H9 (cell line): ENCODE data around the gene ASB5. TPM values are rescaled to one million over a fixed set of nuclear protein-coding genes. Genes with fewer than 3 reads are reported as not detected.

ENCODE experiments used
- DNase-seq: peaks from one replicate; pipeline ENCODE4 v3.0.0-alpha.2; 2017
- H2AFZ ChIP-seq: one replicate; pipeline ENCODE4 v1.6.1; 2013; ENCODE audit warnings: mild to moderate bottlenecking, low read length, control low read depth, moderate library complexity
- H2AK5ac ChIP-seq: 2 replicates; pipeline ENCODE4 v1.6.1; 2013; ENCODE audit warnings: low read length, control low read depth, mixed read lengths; ENCODE audit not compliant: insufficient read length
- H2BK120ac ChIP-seq: one replicate; pipeline ENCODE4 v1.6.1; 2013; ENCODE audit warnings: low read depth, mild to moderate bottlenecking, low read length, control low read depth, inconsistent platforms; ENCODE audit not compliant: poor library complexity, severe bottlenecking
- H2BK12ac ChIP-seq: 2 replicates; pipeline ENCODE4 v1.6.1; 2013; ENCODE audit warnings: low read length, control low read depth, mixed read lengths, low read depth; ENCODE audit not compliant: insufficient read length
- H2BK15ac ChIP-seq: 2 replicates; pipeline ENCODE4 v1.6.1; 2013; ENCODE audit warnings: low read depth, low read length, control low read depth
- H2BK20ac ChIP-seq: one replicate; pipeline ENCODE4 v1.6.1; 2013; ENCODE audit warnings: low read depth, mild to moderate bottlenecking, low read length, control low read depth, inconsistent platforms; ENCODE audit not compliant: poor library complexity, severe bottlenecking
- H2BK5ac ChIP-seq: 2 replicates; pipeline ENCODE4 v1.6.1; 2013; ENCODE audit warnings: low read length, control low read depth, mixed read lengths; ENCODE audit not compliant: insufficient read length
- H3K14ac ChIP-seq: 2 replicates; pipeline ENCODE4 v1.6.1; 2013; ENCODE audit warnings: low read length, control low read depth; ENCODE audit not compliant: insufficient read depth
- H3K18ac ChIP-seq: 2 replicates; pipeline ENCODE4 v1.6.1; 2013; ENCODE audit warnings: low read depth, mild to moderate bottlenecking, mixed read lengths, low read length, control low read depth; ENCODE audit not compliant: insufficient read length
- H3K23ac ChIP-seq: 2 replicates; pipeline ENCODE4 v1.6.1; 2013; ENCODE audit warnings: low read length, control low read depth, mixed read lengths, low read depth; ENCODE audit not compliant: insufficient read length
- H3K23me2 ChIP-seq: 2 replicates; pipeline ENCODE4 v1.6.1; 2013; ENCODE audit warnings: low read depth, mild to moderate bottlenecking, mixed read lengths, low read length, control low read depth; ENCODE audit not compliant: insufficient read length, poor library complexity, severe bottlenecking
- H3K27ac ChIP-seq: 2 replicates; pipeline ENCODE4 v1.5.1; 2013; ENCODE audit warnings: low read length, control low read depth, mixed read lengths, low read depth; ENCODE audit not compliant: insufficient read length
- H3K27me3 ChIP-seq: 2 replicates; pipeline ENCODE4 v1.6.1; 2013; ENCODE audit warnings: low read length, control low read depth, inconsistent platforms; ENCODE audit not compliant: insufficient read depth
- H3K4ac ChIP-seq: 2 replicates; pipeline ENCODE4 v1.6.1; 2013; ENCODE audit warnings: low read depth, mild to moderate bottlenecking, control low read depth, inconsistent platforms, low read length, moderate library complexity
- H3K4me1 ChIP-seq: 2 replicates; pipeline ENCODE4 v1.6.1; 2013; ENCODE audit warnings: low read length, control low read depth, inconsistent platforms; ENCODE audit not compliant: insufficient read depth
- H3K4me2 ChIP-seq: 2 replicates; pipeline ENCODE4 v1.6.1; 2013; ENCODE audit warnings: low read length, control low read depth, mixed read lengths; ENCODE audit not compliant: insufficient read length, insufficient read depth
- H3K56ac ChIP-seq: 2 replicates; pipeline ENCODE4 v1.6.1; 2013; ENCODE audit warnings: low read depth, mild to moderate bottlenecking, mixed read lengths, low read length, control low read depth; ENCODE audit not compliant: insufficient read length
- H3K79me1 ChIP-seq: 2 replicates; pipeline ENCODE4 v1.6.1; 2013; ENCODE audit warnings: low read depth, mild to moderate bottlenecking, moderate library complexity, low read length, control low read depth, inconsistent platforms; ENCODE audit not compliant: insufficient read depth, poor library complexity, severe bottlenecking
- H3K79me2 ChIP-seq: 2 replicates; pipeline ENCODE4 v1.6.1; 2013; ENCODE audit warnings: low read length, control low read depth, inconsistent platforms; ENCODE audit not compliant: insufficient read depth
- H3K9ac ChIP-seq: 2 replicates; pipeline ENCODE4 v1.6.1; 2013; ENCODE audit warnings: low read length, control low read depth, mixed read lengths; ENCODE audit not compliant: insufficient read length; ENCODE audit errors: extremely low read depth
- H3K9me3 ChIP-seq: one replicate; pipeline ENCODE4 v1.6.1; 2013; ENCODE audit warnings: low read depth, low read length, inconsistent platforms; ENCODE audit not compliant: control insufficient read depth
- H3T11ph ChIP-seq: one replicate; pipeline ENCODE4 v1.6.1; 2013; ENCODE audit warnings: mild to moderate bottlenecking, low read length, control low read depth, inconsistent platforms
- H4K20me1 ChIP-seq: one replicate; pipeline ENCODE4 v1.6.1; 2013; ENCODE audit not compliant: control insufficient read depth, insufficient read length, insufficient read depth
- H4K5ac ChIP-seq: 2 replicates; pipeline ENCODE4 v1.6.1; 2013; ENCODE audit warnings: low read depth, mild to moderate bottlenecking, mixed read lengths, low read length, control low read depth; ENCODE audit not compliant: insufficient read length
- H4K8ac ChIP-seq: replicated peaks from 2 replicates; pipeline ENCODE4 v1.6.1; 2013; ENCODE audit warnings: low read length, control low read depth, mixed read lengths, low read depth; ENCODE audit not compliant: insufficient read length
- H4K91ac ChIP-seq: 2 replicates; pipeline ENCODE4 v1.6.1; 2013; ENCODE audit warnings: low read depth, mild to moderate bottlenecking, moderate library complexity, mixed read lengths, low read length, control low read depth; ENCODE audit not compliant: insufficient read length
- H3K27ac Mint-ChIP-seq, 3 experiments: 2 replicates in 2 of 3; 3 replicates in 1 of 3; pipeline ENCODE4 v1.8.0; 2020 to 2021; ENCODE audit warnings: mixed read lengths in 3 of 3, mild to moderate bottlenecking in 1 of 3, moderate library complexity in 1 of 3
- H3K27me3 Mint-ChIP-seq: 2 replicates; pipeline ENCODE4 v1.8.0; 2021; ENCODE audit warnings: low read depth, mild to moderate bottlenecking, moderate library complexity, mixed read lengths
- H3K36me3 Mint-ChIP-seq, 3 experiments: 2 replicates in 2 of 3; 3 replicates in 1 of 3; pipeline ENCODE4 v1.8.0; 2020 to 2021; ENCODE audit warnings: low read depth in 3 of 3, mixed read lengths in 3 of 3; ENCODE audit not compliant: insufficient read depth in 1 of 3
- H3K4me1 Mint-ChIP-seq, 2 experiments: 2 replicates each; pipeline ENCODE4 v1.8.0; 2020; ENCODE audit warnings: mixed read lengths in 2 of 2
- H3K4me3 Mint-ChIP-seq, 2 experiments: 2 replicates in 1 of 2; 3 replicates in 1 of 2; pipeline ENCODE4 v1.8.0; 2020 to 2021; ENCODE audit warnings: mild to moderate bottlenecking in 2 of 2, mixed read lengths in 2 of 2, moderate library complexity in 1 of 2
- H3K9me3 Mint-ChIP-seq, 2 experiments: 2 replicates in 1 of 2; 3 replicates in 1 of 2; pipeline ENCODE4 v1.8.0; 2020; ENCODE audit warnings: mild to moderate bottlenecking in 2 of 2, mixed read lengths in 2 of 2, moderate library complexity in 1 of 2
- CTCF ChIP-seq: fragments of 200-600 bp; sonication (generic); conservative IDR thresholded peaks from 3 replicates; pipeline ENCODE4 v1.8.0; 2021; ENCODE audit warnings: antibody characterized with exemption, mild to moderate bottlenecking
- WGBS: extraction: QIAGEN DNeasy Blood & Tissue Kit; methylation state at CpG from one replicate; pipeline ENCODE4 v1.1.7; 2013; ENCODE audit warnings: missing lambda C conversion rate, low lambda C conversion rate, mixed read lengths; ENCODE audit not compliant: insufficient read length; ENCODE audit errors: extremely low coverage; 5-methylcytosine and 5-hydroxymethylcytosine counted together
- total RNA-seq: library from RNA; stranded (reverse); gene quantifications from 2 replicates; pipeline ENCODE4 v1.2.1, GENCODE V29; 2021

The ASB5 gene
- total RNA-seq, 1 experiment from 2014 or later: not detected

- Histone ChIP-seq H3K79me1 (no peaks in the 10 kb centered on the region), H2BK20ac (no peak overlapping the region), H3K9ac (no peak overlapping the region), H3K4me1 (no peaks in the 10 kb centered on the region; the same call in 1 of the 2 replicates), H4K91ac (no peak overlapping the region), H3K23me2 (no peaks in the 10 kb centered on the region), H3K27me3 (peaks cover 8% of the 10 kb centered on the region; the same call in 1 of the 2 replicates), H3K9me3 (no peaks in the 10 kb centered on the region), H4K20me1 (no peaks in the 10 kb centered on the region), H2AK5ac (no peak overlapping the region), H2BK120ac (no peak overlapping the region), H2BK15ac (no peak overlapping the region), H3K4me2 (no peak overlapping the region), H3K79me2 (no peaks in the 10 kb centered on the region), H2BK12ac (no peak overlapping the region), H3K14ac (no peak overlapping the region), H4K5ac (no peak overlapping the region), H3K18ac (no peak overlapping the region), H4K8ac (no peak overlapping the region), H3K56ac (no peak overlapping the region), H3K23ac (no peak overlapping the region), H3T11ph (no peak overlapping the region), H2BK5ac (no peak overlapping the region), H3K27ac (no peak overlapping the region), H3K4ac (no peak overlapping the region), H2AFZ (no peak overlapping the region)
- Mint-ChIP-seq H3K27ac (no peak overlapping the region), H3K4me3 (no peak overlapping the region; a peak in 1 of 5 replicates), H3K9me3 (no peaks in the 10 kb centered on the region; a peak in 1 of 5 replicates), H3K27me3 (peaks cover 45% of the 10 kb centered on the region), H3K36me3 (no peaks in the 10 kb centered on the region), H3K4me1 (peaks cover 15 to 19% of the 10 kb centered on the region in 2 experiments)
- TF ChIP-seq CTCF: no peak
- no peak for DNase-seq
- no CpG with 5 or more reads among the region's 1 CpG for WGBS
Observed at GRCh38 chr4:176303938-176304337, 34.9 kb upstream of the ASB5 start.
